Neural cell (in vitro differentiated cells): Measurements from ENCODE around the gene PKP2. TPM values are rescaled to one million over a fixed set of nuclear protein-coding genes. Genes with fewer than 3 reads are reported as not detected.
A peak's percentile ranks its signal among the peaks of the same experiment; 100 is the strongest.

Experiments
- H2AFZ ChIP-seq: fragments of 200-600, 300-800 bp; sonication (generic), shearing (Covaris generic); 2 replicates; pipeline ENCODE4 v1.6.0; 2014; ENCODE audit warnings: low read depth, mild to moderate bottlenecking, antibody characterized with exemption, low read length, moderate library complexity
- H3F3A ChIP-seq: fragments of 200-600 bp; shearing (Covaris generic); 2 replicates; pipeline ENCODE4 v1.6.1; 2016; ENCODE audit warnings: mild to moderate bottlenecking, moderate library complexity, mixed read lengths, antibody characterized with exemption, low read length; ENCODE audit not compliant: insufficient read depth, poor library complexity, severe bottlenecking
- H3K27ac ChIP-seq: fragments of 200-600, 300-800 bp; sonication (generic), shearing (Covaris generic); 2 replicates; pipeline ENCODE4 v1.5.1; 2014; ENCODE audit warnings: mild to moderate bottlenecking, low read length, moderate library complexity
- H3K27me3 ChIP-seq: fragments of 300-800, 200-600 bp; sonication (generic), shearing (Covaris generic); 2 replicates; pipeline ENCODE4 v1.6.0; 2014; ENCODE audit warnings: mild to moderate bottlenecking, low read depth, low read length, moderate library complexity; ENCODE audit not compliant: insufficient read depth
- H3K36me3 ChIP-seq: fragments of 300-800, 200-600 bp; sonication (generic), shearing (Covaris generic); 2 replicates; pipeline ENCODE4 v1.5.1; 2014; ENCODE audit warnings: mild to moderate bottlenecking, antibody characterized with exemption, low read length, moderate library complexity; ENCODE audit not compliant: insufficient read depth
- H3K4me2 ChIP-seq: fragments of 300-800, 200-600 bp; sonication (generic), shearing (Covaris generic); 2 replicates; pipeline ENCODE4 v1.6.0; 2014; ENCODE audit warnings: mild to moderate bottlenecking, low read length
- H3K4me3 ChIP-seq: fragments of 300-800, 200-600 bp; sonication (generic), shearing (Covaris generic); 2 replicates; pipeline ENCODE4 v1.5.1; 2014; ENCODE audit warnings: mild to moderate bottlenecking, low read length, moderate library complexity
- H3K79me2 ChIP-seq: fragments of 200-600 bp; shearing (Covaris generic); replicated peaks from 2 replicates; pipeline ENCODE4 v1.6.0; 2014; ENCODE audit warnings: mild to moderate bottlenecking, low read length, moderate library complexity; ENCODE audit not compliant: insufficient read depth
- H3K9ac ChIP-seq: fragments of 300-800, 200-600 bp; sonication (generic), shearing (Covaris generic); 2 replicates; pipeline ENCODE4 v1.6.1; 2016; ENCODE audit warnings: mild to moderate bottlenecking, low read length, mixed read lengths
- H3K9me2 ChIP-seq: fragments of 200-600 bp; shearing (Covaris generic); 2 replicates; pipeline ENCODE4 v1.6.1; 2016; ENCODE audit warnings: mild to moderate bottlenecking, low read length, mixed read lengths; ENCODE audit not compliant: insufficient read depth
- H3K9me3 ChIP-seq: fragments of 200-600, 300-800 bp; sonication (generic), shearing (Covaris generic); 2 replicates; pipeline ENCODE4 v1.6.1; 2016; ENCODE audit warnings: mild to moderate bottlenecking, mixed run types, low read length, moderate library complexity, mixed read lengths
- H4K20me1 ChIP-seq: fragments of 200-600 bp; shearing (Covaris generic); 2 replicates; pipeline ENCODE4 v1.6.1; 2016; ENCODE audit warnings: mild to moderate bottlenecking, mixed run types; ENCODE audit not compliant: insufficient read depth
- EP300 ChIP-seq: fragments of 450-650 bp; conservative IDR thresholded peaks from 2 replicates; pipeline ENCODE4 v1.6.1; 2014; ENCODE audit warnings: antibody characterized with exemption, mild to moderate bottlenecking, moderate library complexity; ENCODE audit not compliant: poor library complexity, severe bottlenecking
- EZH2 ChIP-seq: fragments of 200-600, 300-800 bp; shearing (Covaris generic), sonication (generic); IDR thresholded peaks from 2 replicates; pipeline ENCODE4 v1.6.1; 2014; ENCODE audit warnings: antibody characterized with exemption, low read length, borderline replicate concordance, mild to moderate bottlenecking; ENCODE audit not compliant: insufficient read depth, poor library complexity, severe bottlenecking
- MXI1 ChIP-seq: fragments of 450-650 bp; conservative IDR thresholded peaks from 2 replicates; pipeline ENCODE4 v1.6.1; 2014; ENCODE audit warnings: antibody characterized with exemption, mild to moderate bottlenecking; ENCODE audit not compliant: poor library complexity, severe bottlenecking
- POLR2AphosphoS5 ChIP-seq: IDR thresholded peaks from 2 replicates; pipeline ENCODE4 v1.6.1; 2012
- RAD21 ChIP-seq: fragments of 450-650 bp; conservative IDR thresholded peaks from 2 replicates; pipeline ENCODE4 v1.6.1; 2014; ENCODE audit warnings: antibody characterized with exemption, mild to moderate bottlenecking, moderate library complexity
- REST ChIP-seq: IDR thresholded peaks from 2 replicates; pipeline ENCODE4 v1.6.1; 2012; ENCODE audit warnings: borderline replicate concordance
- SMC3 ChIP-seq: fragments of 450-650 bp; conservative IDR thresholded peaks from 2 replicates; pipeline ENCODE4 v1.6.1; 2014; ENCODE audit warnings: antibody characterized with exemption, mild to moderate bottlenecking, moderate library complexity; ENCODE audit not compliant: poor library complexity
- TAF1 ChIP-seq: IDR thresholded peaks from 2 replicates; pipeline ENCODE4 v1.6.1; 2012; ENCODE audit warnings: low read depth
- polyA plus RNA-seq: library from polyadenylated mRNA; depleted of rRNA; stranded (reverse); fragments of >200 nt; gene quantifications from 2 replicates; pipeline ENCODE4 v1.2.3, GENCODE V29; 2014
- TF ChIP-seq, protein P1 (sequence below): fragments of 450-650 bp; IDR thresholded peaks from 2 replicates; pipeline ENCODE4 v1.5.1; 2014; ENCODE audit warnings: antibody characterized with exemption, mild to moderate bottlenecking, moderate library complexity; ENCODE audit not compliant: poor library complexity, severe bottlenecking

The PKP2 gene
- polyA plus RNA-seq, 1 donor from 2014 or later, result 4.0 TPM

GRCh38 chr12:32897281-32897610, 669 bp upstream of the PKP2 start:
- peaks cover 17% of the 10 kb centered on the region for H3K27me3 ChIP-seq
- H3K9me3 ChIP-seq, result no peaks in the 10 kb centered on the region
- H3K9ac ChIP-seq, result peak overlapping the region; percentile 61
- no peaks in the 10 kb centered on the region for H3K79me2 ChIP-seq
- H3F3A ChIP-seq, result peaks cover 3% of the 10 kb centered on the region
- H3K4me2 ChIP-seq, result peak overlapping the region; percentile 60
- peak overlapping the region; percentile 86 for H3K4me3 ChIP-seq
- TF ChIP-seq EP300 (no peak), MXI1 (peak; percentile 5)
- H3K36me3 ChIP-seq, result no peaks in the 10 kb centered on the region
- H4K20me1 ChIP-seq, result no peaks in the 10 kb centered on the region
- no peak overlapping the region for H3K27ac ChIP-seq
- peak overlapping the region; percentile 73 for H2AFZ ChIP-seq
- no peaks in the 10 kb centered on the region for H3K9me2 ChIP-seq

- no peaks in the 10 kb centered on the region for H4K20me1 ChIP-seq
- peak overlapping the region; percentile 51 for H3K4me2 ChIP-seq
- H3K9me3 ChIP-seq, result no peaks in the 10 kb centered on the region
- TF ChIP-seq, protein P1, sequence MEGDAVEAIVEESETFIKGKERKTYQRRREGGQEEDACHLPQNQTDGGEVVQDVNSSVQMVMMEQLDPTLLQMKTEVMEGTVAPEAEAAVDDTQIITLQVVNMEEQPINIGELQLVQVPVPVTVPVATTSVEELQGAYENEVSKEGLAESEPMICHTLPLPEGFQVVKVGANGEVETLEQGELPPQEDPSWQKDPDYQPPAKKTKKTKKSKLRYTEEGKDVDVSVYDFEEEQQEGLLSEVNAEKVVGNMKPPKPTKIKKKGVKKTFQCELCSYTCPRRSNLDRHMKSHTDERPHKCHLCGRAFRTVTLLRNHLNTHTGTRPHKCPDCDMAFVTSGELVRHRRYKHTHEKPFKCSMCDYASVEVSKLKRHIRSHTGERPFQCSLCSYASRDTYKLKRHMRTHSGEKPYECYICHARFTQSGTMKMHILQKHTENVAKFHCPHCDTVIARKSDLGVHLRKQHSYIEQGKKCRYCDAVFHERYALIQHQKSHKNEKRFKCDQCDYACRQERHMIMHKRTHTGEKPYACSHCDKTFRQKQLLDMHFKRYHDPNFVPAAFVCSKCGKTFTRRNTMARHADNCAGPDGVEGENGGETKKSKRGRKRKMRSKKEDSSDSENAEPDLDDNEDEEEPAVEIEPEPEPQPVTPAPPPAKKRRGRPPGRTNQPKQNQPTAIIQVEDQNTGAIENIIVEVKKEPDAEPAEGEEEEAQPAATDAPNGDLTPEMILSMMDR, result no peak
- TF ChIP-seq EZH2, result no peak
- TF ChIP-seq TAF1, result no peak
- no peak for TF ChIP-seq POLR2AphosphoS5
- no peak for TF ChIP-seq EP300
- TF ChIP-seq MXI1, result no peak
- no peak for TF ChIP-seq RAD21
- TF ChIP-seq REST, result no peak
- TF ChIP-seq SMC3, result no peak
- no peaks in the 10 kb centered on the region for H3K79me2 ChIP-seq
- peaks cover 3% of the 10 kb centered on the region for H3F3A ChIP-seq
- H2AFZ ChIP-seq, result peak overlapping the region; percentile 40
- H3K9ac ChIP-seq, result peak overlapping the region; percentile 61
- no peaks in the 10 kb centered on the region for H3K9me2 ChIP-seq
- no peaks in the 10 kb centered on the region for H3K36me3 ChIP-seq
- H3K4me3 ChIP-seq, result peak overlapping the region; percentile 86
- peaks cover 17% of the 10 kb centered on the region for H3K27me3 ChIP-seq
- H3K27ac ChIP-seq, result no peak overlapping the region
These were observed 717 bp downstream of the PKP2 start for GRCh38 chr12:32895688-32896431.
